ENCODE measurements around the gene LRP10. TPM values are rescaled to one million over a fixed set of nuclear protein-coding genes. Genes with fewer than 3 reads are reported as not detected.
A peak's percentile ranks its signal among the peaks of the same experiment; 100 is the strongest.

The LRP10 gene
- polyA plus RNA-seq, 1 donor from 2014 or later, result 0.22 TPM

GRCh38 chr14:22872033-22872832 lies 693 bp downstream of the LRP10 start:
- Histone ChIP-seq H3K4me2 (ENCODE audit: low read length) (no peak overlapping the region), H3K27me3 (ENCODE audit: insufficient read depth, low read depth, low read length) (peaks cover 16% of the 10 kb centered on the region), H3K4me3 (ENCODE audit: low read length) (peak overlapping the region; percentile 67), H2AFZ (ENCODE audit: low read depth, low read length) (no peak overlapping the region), H3F3A (ENCODE audit: insufficient read depth, low read length, poor library complexity, severe bottlenecking) (no peaks in the 10 kb centered on the region), H3K36me3 (ENCODE audit: insufficient read depth, low read length) (no peaks in the 10 kb centered on the region), H3K9me3 (ENCODE audit: low read length) (no peaks in the 10 kb centered on the region), H3K79me2 (replicated peaks; ENCODE audit: insufficient read depth, low read length) (no peaks in the 10 kb centered on the region), H4K20me1 (ENCODE audit: insufficient read depth) (no peaks in the 10 kb centered on the region), H3K9ac (ENCODE audit: low read length) (peak overlapping the region; percentile 32), H3K9me2 (ENCODE audit: insufficient read depth, low read length) (no peaks in the 10 kb centered on the region), H3K27ac (ENCODE audit: low read length) (no peak overlapping the region)
- TF ChIP-seq SMC3 (conservative IDR thresholded peaks at IDR 0.05; ENCODE audit: poor library complexity) (peak; percentile 14), POLR2AphosphoS5 (IDR thresholded peaks at IDR 0.05) (no peak), CTCF (IDR thresholded peaks at IDR 0.05; ENCODE audit: poor library complexity, severe bottlenecking) (peak; percentile 58)

- H3K27ac ChIP-seq (ENCODE audit: low read length), result no peak overlapping the region
- H3K9me2 ChIP-seq (ENCODE audit: insufficient read depth, low read length), result no peaks in the 10 kb centered on the region
- H4K20me1 ChIP-seq (ENCODE audit: insufficient read depth), result no peaks in the 10 kb centered on the region
- peak; percentile 0 for TF ChIP-seq CTCF (IDR thresholded peaks at IDR 0.05; ENCODE audit: poor library complexity, severe bottlenecking)
- TF ChIP-seq SMC3 (conservative IDR thresholded peaks at IDR 0.05; ENCODE audit: poor library complexity), result no peak
- no peaks in the 10 kb centered on the region for H3K36me3 ChIP-seq (ENCODE audit: insufficient read depth, low read length)
- H3K4me2 ChIP-seq (ENCODE audit: low read length), result no peak overlapping the region
- H3F3A ChIP-seq (ENCODE audit: insufficient read depth, low read length, poor library complexity, severe bottlenecking), result no peaks in the 10 kb centered on the region
- no peak overlapping the region for H3K9ac ChIP-seq (ENCODE audit: low read length)
- peaks cover 16% of the 10 kb centered on the region for H3K27me3 ChIP-seq (ENCODE audit: insufficient read depth, low read depth, low read length)
- H3K79me2 ChIP-seq (replicated peaks; ENCODE audit: insufficient read depth, low read length), result no peaks in the 10 kb centered on the region
- no peak overlapping the region for H2AFZ ChIP-seq (ENCODE audit: low read depth, low read length)
- no peak overlapping the region for H3K4me3 ChIP-seq (ENCODE audit: low read length)
- no peaks in the 10 kb centered on the region for H3K9me3 ChIP-seq (ENCODE audit: low read length)
Measured at GRCh38 chr14:22872833-22873520, 1.4 kb downstream of the LRP10 start.

GRCh38 chr14:22875003-22875747 lies 3.6 kb downstream of the LRP10 start:
- no peak overlapping the region for H2AFZ ChIP-seq (ENCODE audit: low read depth, low read length)
- H3F3A ChIP-seq (ENCODE audit: insufficient read depth, low read length, poor library complexity, severe bottlenecking), result no peaks in the 10 kb centered on the region
- no peaks in the 10 kb centered on the region for H3K9me2 ChIP-seq (ENCODE audit: insufficient read depth, low read length)
- H3K27me3 ChIP-seq (ENCODE audit: insufficient read depth, low read depth, low read length), result peaks cover 16% of the 10 kb centered on the region
- H3K79me2 ChIP-seq (replicated peaks; ENCODE audit: insufficient read depth, low read length), result no peaks in the 10 kb centered on the region
- no peak overlapping the region for H3K4me2 ChIP-seq (ENCODE audit: low read length)
- no peak overlapping the region for H3K9ac ChIP-seq (ENCODE audit: low read length)
- no peaks in the 10 kb centered on the region for H4K20me1 ChIP-seq (ENCODE audit: insufficient read depth)
- TF ChIP-seq EZH2 (IDR thresholded peaks at IDR 0.05; ENCODE audit: borderline replicate concordance, insufficient read depth, low read length, poor library complexity, severe bottlenecking) (no peak), SMC3 (conservative IDR thresholded peaks at IDR 0.05; ENCODE audit: poor library complexity) (no peak)
- no peak overlapping the region for H3K4me3 ChIP-seq (ENCODE audit: low read length)
- no peaks in the 10 kb centered on the region for H3K36me3 ChIP-seq (ENCODE audit: insufficient read depth, low read length)
- H3K9me3 ChIP-seq (ENCODE audit: low read length), result no peaks in the 10 kb centered on the region
- H3K27ac ChIP-seq (ENCODE audit: low read length), result no peak overlapping the region

Data from neural cell (in vitro differentiated cells).